GM19035 (cell line): ENCODE measurements around the gene ATP13A2.

Source experiments
- ATAC-seq: cut with Tn5 transposase; IDR thresholded peaks from one replicate; pipeline ENCODE4 v1.9.1; 2021; ENCODE audit not compliant: unreplicated experiment

Gene ATP13A2

GRCh38 chr1:17011439-17012307 lies at the start of gene ATP13A2:
Gene ATP13A2 (minus strand): TSS chr1:17011928. CDS start chr1:17011738, 190 bp downstream.
- ATAC-seq = peak; percentile 85

GRCh38 chr1:17061486-17061885 lies 49.8 kb upstream of the ATP13A2 start:
- ATAC-seq = no peak

GRCh38 chr1:17060306-17060749 lies 48.6 kb upstream of the ATP13A2 start:
- ATAC-seq = no peak

GRCh38 chr1:17059391-17060305 lies 47.9 kb upstream of the ATP13A2 start:
- ATAC-seq = no peak

GRCh38 chr1:17056551-17056950 lies 44.8 kb upstream of the ATP13A2 start:
- ATAC-seq = no peak

- ATAC-seq = no peak
Measured at GRCh38 chr1:17055801-17056200, 44.1 kb upstream of the ATP13A2 start.

GRCh38 chr1:17053685-17054410 lies 42.1 kb upstream of the ATP13A2 start, which contains the start of gene SDHB:
Gene SDHB (minus strand): TSS chr1:17054032. CDS start chr1:17054019, 13 bp downstream.
- peak; percentile 96 for ATAC-seq

GRCh38 chr1:17053086-17053684 lies 41.5 kb upstream of the ATP13A2 start:
- no peak for ATAC-seq

GRCh38 chr1:17052641-17053040 lies 40.9 kb upstream of the ATP13A2 start:
- no peak for ATAC-seq

- no peak for ATAC-seq
Measured at GRCh38 chr1:17052038-17052437, 40.3 kb upstream of the ATP13A2 start.

- ATAC-seq = no peak
Measured at GRCh38 chr1:17047924-17048323, 36.2 kb upstream of the ATP13A2 start.

- ATAC-seq = no peak
Measured at GRCh38 chr1:17046334-17046657, 34.6 kb upstream of the ATP13A2 start.

- no peak for ATAC-seq
Measured at GRCh38 chr1:17045634-17046333, 34.1 kb upstream of the ATP13A2 start.

GRCh38 chr1:17045150-17045549 lies 33.4 kb upstream of the ATP13A2 start:
- no peak for ATAC-seq

GRCh38 chr1:17043676-17044075 lies 31.9 kb upstream of the ATP13A2 start:
- no peak for ATAC-seq

- no peak for ATAC-seq
Measured at GRCh38 chr1:17040135-17040534, 28.4 kb upstream of the ATP13A2 start.

- no peak for ATAC-seq
Measured at GRCh38 chr1:17039522-17039921, 27.8 kb upstream of the ATP13A2 start.

GRCh38 chr1:17033481-17033880 lies 21.8 kb upstream of the ATP13A2 start:
- ATAC-seq = no peak

GRCh38 chr1:17032741-17033140 lies 21.0 kb upstream of the ATP13A2 start:
- no peak for ATAC-seq

- no peak for ATAC-seq
Measured at GRCh38 chr1:17031436-17031835, 19.7 kb upstream of the ATP13A2 start.
